ENCODE measurements around the gene TEAD1. TPM values are rescaled to one million over a fixed set of nuclear protein-coding genes. Genes with fewer than 3 reads are reported as not detected.

Gene TEAD1
- polyA plus RNA-seq, 1 donor (not counting 4 experiments of a cell fraction or from before 2014, with no cell fraction given) = 32.7 TPM

- Histone ChIP-seq H3K79me2 (ENCODE audit: control insufficient read depth, insufficient read depth, low read length) (peaks cover 86% of the 10 kb centered on the region), H3K9me3 (ENCODE audit: control insufficient read depth, low read depth, low read length) (no peaks in the 10 kb centered on the region), H3K4me3 (ENCODE audit: control insufficient read depth in 2 of 3, extremely low read depth in 1 of 3, insufficient read depth in 2 of 3, low read depth in 1 of 3, low read length in 3 of 3) (peak overlapping the region in 1 of 3 experiments; percentile 55), H3K4me1 (ENCODE audit: control insufficient read depth, extremely low read depth, insufficient read depth, low read length) (peaks cover 76% of the 10 kb centered on the region), H2AFZ (ENCODE audit: control insufficient read depth, low read length) (no peak overlapping the region), H3K4me2 (ENCODE audit: control insufficient read depth, extremely low read depth, insufficient read depth, low read depth, low read length) (peak overlapping the region; percentile 84), H4K20me1 (ENCODE audit: control insufficient read depth, extremely low read depth, insufficient read depth, low read length) (no peaks in the 10 kb centered on the region), H3K9me1 (ENCODE audit: control insufficient read depth, extremely low read depth, insufficient read depth, low read length) (no peaks in the 10 kb centered on the region), H3K9ac (ENCODE audit: control insufficient read depth, extremely low read depth, insufficient read depth, low read length) (peak overlapping the region; percentile 90), H3K27ac (ENCODE audit: control insufficient read depth, insufficient read depth, low read length) (peak overlapping the region; percentile 98), H3K36me3 (ENCODE audit: control insufficient read depth in 2 of 2, extremely low read depth in 1 of 2, insufficient read depth in 2 of 2, low read length in 2 of 2) (peaks cover 1 to 11% of the 10 kb centered on the region in 2 experiments), H3K27me3 (ENCODE audit: control insufficient read depth, extremely low read depth, insufficient read depth, low read length) (no peaks in the 10 kb centered on the region)
- TF ChIP-seq CTCF (optimal IDR thresholded peaks at IDR 0.05 in 1 of 3, IDR thresholded peaks at IDR 0.05 in 1 of 3, conservative IDR thresholded peaks at IDR 0.05 in 1 of 3; ENCODE audit: extremely low read depth in 1 of 3, insufficient read depth in 2 of 3, low read length in 3 of 3) (no peak), EZH2 (IDR thresholded peaks at IDR 0.05; ENCODE audit: low read length) (no peak)
- dilution Hi-C loops (cut with MboI; ENCODE audit: extremely low pct_ligation_motif_present, low sequenced_read_pairs) = no loop called here
- DNase-seq (ENCODE audit: low read depth, low spot score) = no peak
- FAIRE-seq = no peak
Measured at GRCh38 chr11:12695221-12695794, 21.1 kb downstream of the TEAD1 start.

DNA sequence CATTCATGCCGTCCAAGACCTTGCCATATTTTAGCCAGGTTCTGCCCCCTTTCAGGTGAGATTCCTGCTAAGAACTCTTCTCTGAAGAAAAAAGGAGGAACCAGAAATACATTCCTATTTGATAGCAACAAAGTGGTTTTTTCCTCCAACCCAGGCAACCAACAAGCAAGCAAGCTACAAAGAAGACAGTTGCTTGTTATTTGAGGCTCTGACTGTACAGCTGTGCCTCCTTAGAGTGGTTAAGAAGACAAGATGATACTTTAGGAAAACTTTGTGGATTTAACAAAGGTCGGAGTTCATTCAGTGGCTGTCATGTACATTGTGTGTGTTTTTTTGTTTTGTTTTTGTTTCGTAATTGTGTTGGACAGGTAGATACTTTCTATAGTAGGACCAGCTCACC, 21.7 kb downstream of the TEAD1 start:
- H3K27ac ChIP-seq (ENCODE audit: control insufficient read depth, insufficient read depth, low read length) = peak overlapping the region; percentile 98
- H3K4me3 ChIP-seq (ENCODE audit: control insufficient read depth in 2 of 3, extremely low read depth in 1 of 3, insufficient read depth in 2 of 3, low read depth in 1 of 3, low read length in 3 of 3) = no peak overlapping the region
- H3K9me1 ChIP-seq (ENCODE audit: control insufficient read depth, extremely low read depth, insufficient read depth, low read length) = no peaks in the 10 kb centered on the region
- DNase-seq (ENCODE audit: low read depth, low spot score) (no peak), FAIRE-seq (no peak)
- TF ChIP-seq EZH2 (IDR thresholded peaks at IDR 0.05; ENCODE audit: low read length) (no peak), CTCF (optimal IDR thresholded peaks at IDR 0.05 in 1 of 3, IDR thresholded peaks at IDR 0.05 in 1 of 3, conservative IDR thresholded peaks at IDR 0.05 in 1 of 3; ENCODE audit: extremely low read depth in 1 of 3, insufficient read depth in 2 of 3, low read length in 3 of 3) (no peak)
- peaks cover 1 to 11% of the 10 kb centered on the region in 2 experiments for H3K36me3 ChIP-seq (ENCODE audit: control insufficient read depth in 2 of 2, extremely low read depth in 1 of 2, insufficient read depth in 2 of 2, low read length in 2 of 2)
- no peak overlapping the region for H2AFZ ChIP-seq (ENCODE audit: control insufficient read depth, low read length)
- H3K27me3 ChIP-seq (ENCODE audit: control insufficient read depth, extremely low read depth, insufficient read depth, low read length) = no peaks in the 10 kb centered on the region
- H3K79me2 ChIP-seq (ENCODE audit: control insufficient read depth, insufficient read depth, low read length) = peaks cover 86% of the 10 kb centered on the region
- dilution Hi-C loops (cut with MboI; ENCODE audit: extremely low pct_ligation_motif_present, low sequenced_read_pairs) = no loop called here
- no peaks in the 10 kb centered on the region for H4K20me1 ChIP-seq (ENCODE audit: control insufficient read depth, extremely low read depth, insufficient read depth, low read length)
- peaks cover 72% of the 10 kb centered on the region for H3K4me1 ChIP-seq (ENCODE audit: control insufficient read depth, extremely low read depth, insufficient read depth, low read length)
- H3K9ac ChIP-seq (ENCODE audit: control insufficient read depth, extremely low read depth, insufficient read depth, low read length) = no peak overlapping the region
- H3K9me3 ChIP-seq (ENCODE audit: control insufficient read depth, low read depth, low read length) = no peaks in the 10 kb centered on the region
- H3K4me2 ChIP-seq (ENCODE audit: control insufficient read depth, extremely low read depth, insufficient read depth, low read depth, low read length) = peak overlapping the region; percentile 72
